ENCODE measurements around the gene RFX8. TPM values are rescaled to one million over a fixed set of nuclear protein-coding genes. Genes with fewer than 3 reads are reported as not detected.

RFX8 gene
- polyA plus RNA-seq, 1 experiment: 1.7 TPM

DNA sequence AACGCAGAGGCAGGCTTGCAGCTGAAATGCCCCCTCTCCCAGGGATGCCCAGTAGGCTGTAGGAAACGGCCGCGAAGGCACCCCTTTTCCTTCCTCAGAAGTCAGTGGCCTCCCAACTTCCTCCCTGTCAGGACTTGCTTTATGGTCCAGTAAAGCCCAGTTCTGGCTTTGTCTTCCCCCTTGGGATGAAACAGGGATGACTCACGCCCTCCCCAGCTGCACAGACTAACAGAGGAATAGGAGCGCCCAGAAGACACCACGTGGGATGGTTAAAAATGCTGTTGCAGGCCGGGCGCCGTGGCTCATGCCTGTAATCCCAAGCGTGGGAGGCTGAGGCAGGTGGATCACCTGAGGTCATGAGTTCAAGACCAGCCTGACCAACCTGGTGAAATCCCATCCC is 94.5 kb downstream of the RFX8 start:
- ChIA-PET CTCF (interaction anchor here (1.3 kb wide), 1 partner anchor 38 kb away, joined by 5 read pairs; no protein-coding TSS in a partner anchor), POLR2A (interaction anchor here (0.5 kb wide), 1 partner anchor 457 kb away, joined by 3 read pairs; no protein-coding TSS in a partner anchor)
- TF ChIP-seq, protein P1, sequence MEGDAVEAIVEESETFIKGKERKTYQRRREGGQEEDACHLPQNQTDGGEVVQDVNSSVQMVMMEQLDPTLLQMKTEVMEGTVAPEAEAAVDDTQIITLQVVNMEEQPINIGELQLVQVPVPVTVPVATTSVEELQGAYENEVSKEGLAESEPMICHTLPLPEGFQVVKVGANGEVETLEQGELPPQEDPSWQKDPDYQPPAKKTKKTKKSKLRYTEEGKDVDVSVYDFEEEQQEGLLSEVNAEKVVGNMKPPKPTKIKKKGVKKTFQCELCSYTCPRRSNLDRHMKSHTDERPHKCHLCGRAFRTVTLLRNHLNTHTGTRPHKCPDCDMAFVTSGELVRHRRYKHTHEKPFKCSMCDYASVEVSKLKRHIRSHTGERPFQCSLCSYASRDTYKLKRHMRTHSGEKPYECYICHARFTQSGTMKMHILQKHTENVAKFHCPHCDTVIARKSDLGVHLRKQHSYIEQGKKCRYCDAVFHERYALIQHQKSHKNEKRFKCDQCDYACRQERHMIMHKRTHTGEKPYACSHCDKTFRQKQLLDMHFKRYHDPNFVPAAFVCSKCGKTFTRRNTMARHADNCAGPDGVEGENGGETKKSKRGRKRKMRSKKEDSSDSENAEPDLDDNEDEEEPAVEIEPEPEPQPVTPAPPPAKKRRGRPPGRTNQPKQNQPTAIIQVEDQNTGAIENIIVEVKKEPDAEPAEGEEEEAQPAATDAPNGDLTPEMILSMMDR (IDR thresholded peaks at IDR 0.05; ENCODE audit: insufficient read depth, low read depth, low read length): no peak
- Histone ChIP-seq H3K27me3 (ENCODE audit: control insufficient read depth, insufficient read depth, low read length) (peaks cover 6% of the 10 kb centered on the region), H3K36me3 (ENCODE audit: control insufficient read depth, insufficient read depth, low read length) (no peaks in the 10 kb centered on the region), H3K4me3 (ENCODE audit: low read depth, low read length) (no peak overlapping the region)
- no peak for DNase-seq (ENCODE audit: low read depth)

DNA sequence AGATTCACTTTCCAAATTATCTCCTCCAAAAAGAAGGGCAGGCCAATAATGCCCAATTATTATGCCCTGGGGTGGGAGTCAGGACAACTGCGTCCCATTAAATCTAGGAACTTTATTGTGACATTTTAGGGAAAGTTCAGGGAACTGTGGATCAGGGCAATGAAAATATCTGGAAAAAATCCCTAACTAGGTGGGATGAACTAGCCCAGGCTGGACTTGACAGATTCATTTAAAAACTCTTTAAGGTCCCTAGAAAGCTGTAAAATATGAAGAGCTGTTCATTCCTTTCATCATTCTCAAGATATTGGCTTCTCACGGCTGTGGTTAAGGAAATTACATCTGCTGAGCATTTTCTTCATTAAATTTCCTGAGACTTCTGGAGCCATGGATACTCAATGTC is 95.8 kb downstream of the RFX8 start:
- H3K27me3 ChIP-seq (ENCODE audit: control insufficient read depth, insufficient read depth, low read length): peaks cover 5% of the 10 kb centered on the region; the same call in 1 of the 2 replicates
- TF ChIP-seq, protein P1 (IDR thresholded peaks at IDR 0.05; ENCODE audit: insufficient read depth, low read depth, low read length): no peak
- H3K4me3 ChIP-seq (ENCODE audit: low read depth, low read length): no peak overlapping the region
- no peak for DNase-seq (ENCODE audit: low read depth)
- ChIA-PET POLR2A (no interaction called here), CTCF (interaction anchor here (0.8 kb wide), 1 partner anchor 34 kb away, joined by 3 read pairs; no protein-coding TSS in a partner anchor)
- H3K36me3 ChIP-seq (ENCODE audit: control insufficient read depth, insufficient read depth, low read length): no peaks in the 10 kb centered on the region

DNA sequence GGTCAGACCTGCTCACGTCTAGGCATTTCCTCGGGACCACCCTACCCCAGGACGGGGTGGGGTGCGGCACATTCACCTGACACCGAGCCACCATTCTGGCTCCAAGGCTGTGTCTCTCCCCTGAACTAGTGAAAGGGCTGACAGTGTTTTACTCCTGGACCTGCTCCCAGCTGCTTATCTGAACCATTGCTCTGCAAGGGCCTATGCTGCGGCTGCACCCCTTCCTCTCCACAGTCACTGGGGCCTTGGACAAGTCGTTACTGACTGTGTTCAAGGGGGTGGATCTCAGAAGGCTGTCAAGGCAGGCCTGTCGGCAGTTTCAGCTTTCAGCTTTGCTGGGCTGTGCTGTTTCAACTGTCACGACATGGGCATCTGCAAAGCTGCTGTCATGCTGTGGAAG is 99.3 kb downstream of the RFX8 start:
- H3K27me3 ChIP-seq (ENCODE audit: control insufficient read depth, insufficient read depth, low read length): peaks cover 5% of the 10 kb centered on the region; the same call in 1 of the 2 replicates
- no peak overlapping the region for H3K4me3 ChIP-seq (ENCODE audit: low read depth, low read length)
- no peaks in the 10 kb centered on the region for H3K36me3 ChIP-seq (ENCODE audit: control insufficient read depth, insufficient read depth, low read length)
- TF ChIP-seq, protein P1 (IDR thresholded peaks at IDR 0.05; ENCODE audit: insufficient read depth, low read depth, low read length): no peak
- CTCF ChIA-PET: no interaction called here
- POLR2A ChIA-PET: no interaction called here
- DNase-seq (ENCODE audit: low read depth): no peak

DNA sequence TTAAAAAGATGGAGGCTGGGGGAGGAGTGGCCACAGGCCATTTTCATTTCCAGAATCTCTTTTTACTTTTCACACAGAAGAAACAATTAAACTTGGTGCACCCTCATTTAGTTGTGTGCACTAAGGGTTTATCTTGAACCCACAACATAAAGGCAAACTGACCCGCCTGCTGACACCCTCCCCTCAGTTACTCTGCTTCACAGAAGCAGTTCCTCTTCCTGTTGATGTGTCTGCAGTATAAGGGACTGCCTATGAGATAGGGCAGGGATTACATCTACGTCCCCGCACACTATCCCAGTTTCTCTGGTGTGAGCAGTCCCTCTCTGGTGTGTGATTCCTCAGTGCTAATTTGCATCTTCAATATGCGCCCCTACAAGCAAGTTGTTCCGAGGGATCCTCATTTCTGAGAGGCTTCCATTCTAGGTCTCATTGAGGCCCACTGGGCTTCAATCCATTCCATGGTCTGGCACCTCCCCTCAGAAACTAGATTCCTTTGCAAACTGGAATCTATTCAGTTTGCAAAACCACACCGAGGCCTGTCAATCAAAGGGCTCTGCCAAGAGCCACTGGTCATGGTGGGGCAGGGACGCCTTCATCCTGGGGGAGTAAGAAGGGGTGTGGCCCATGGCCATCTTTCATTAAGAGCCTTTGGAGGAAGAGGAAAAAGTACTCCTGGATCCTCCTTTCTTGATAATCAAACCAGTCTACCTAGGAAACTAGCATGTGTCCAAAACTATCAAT is 99.9 kb downstream of the RFX8 start:
- Histone ChIP-seq H3K36me3 (ENCODE audit: control insufficient read depth, insufficient read depth, low read length) (no peaks in the 10 kb centered on the region), H3K27me3 (ENCODE audit: control insufficient read depth, insufficient read depth, low read length) (peaks cover 5% of the 10 kb centered on the region; the same call in 1 of the 2 replicates), H3K4me3 (ENCODE audit: low read depth, low read length) (no peak overlapping the region)
- ChIA-PET CTCF (interaction anchor here (0.9 kb wide), 1 partner anchor 27 kb away, joined by 3 read pairs; no protein-coding TSS in a partner anchor), POLR2A (no interaction called here)
- no peak for DNase-seq (ENCODE audit: low read depth)
- TF ChIP-seq, protein P1 (IDR thresholded peaks at IDR 0.05; ENCODE audit: insufficient read depth, low read depth, low read length): no peak

DNA sequence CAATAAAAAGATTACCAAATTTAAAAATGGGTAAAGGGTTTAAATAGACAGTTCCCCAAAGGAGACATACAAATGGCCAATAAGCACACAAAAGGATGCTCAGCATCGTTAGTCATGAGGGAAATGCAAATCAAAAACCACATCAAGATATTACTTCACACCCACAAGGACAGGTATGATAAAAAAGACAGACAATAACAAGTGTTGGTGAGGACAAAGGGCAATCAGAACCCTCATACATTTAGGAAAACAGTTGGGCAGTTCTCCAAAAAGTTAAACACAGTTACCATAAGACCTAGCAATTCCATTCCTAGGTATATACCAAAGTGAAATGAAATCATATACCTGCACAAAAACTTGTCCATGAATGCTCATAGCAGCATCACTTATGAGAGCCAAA is 102.1 kb downstream of the RFX8 start:
- 0 out of 2 replicates have a peak, but pooled peaks cover 2% of the 10 kb centered on the region for H3K27me3 ChIP-seq (ENCODE audit: control insufficient read depth, insufficient read depth, low read length)
- no peak for DNase-seq (ENCODE audit: low read depth)
- ChIA-PET POLR2A (no interaction called here), CTCF (interaction anchor here (1.6 kb wide), 1 partner anchor 23 kb away, joined by 6 read pairs; no protein-coding TSS in a partner anchor)
- TF ChIP-seq, protein P1 (IDR thresholded peaks at IDR 0.05; ENCODE audit: insufficient read depth, low read depth, low read length): no peak
- no peaks in the 10 kb centered on the region for H3K36me3 ChIP-seq (ENCODE audit: control insufficient read depth, insufficient read depth, low read length)
- H3K4me3 ChIP-seq (ENCODE audit: low read depth, low read length): no peak overlapping the region

Measured in BJ (cell line).